Spinal cord (tissue), 10 donors: ENCODE measurements around the gene WSCD2. TPM values are rescaled to one million over a fixed set of nuclear protein-coding genes. Genes with fewer than 3 reads are reported as not detected.

Experiments
- DNase-seq, 6 donors: peaks; one replicate each; pipeline versions ENCODE4 v3.0.0 to v3.0.0-alpha.2; 2013 to 2015; ENCODE audit warnings: low spot score in 6 of 6, low read depth in 4 of 6
- H3K27ac ChIP-seq: one replicate; pipeline ENCODE4 v1.5.1; 2013; ENCODE audit warnings: low read depth, low read length, control low read depth
- H3K27me3 ChIP-seq: one replicate; pipeline ENCODE4 v1.6.1; 2013; ENCODE audit warnings: low read length; ENCODE audit not compliant: control insufficient read depth, insufficient read depth
- H3K36me3 ChIP-seq: one replicate; pipeline ENCODE4 v1.6.1; 2013; ENCODE audit warnings: low read length; ENCODE audit not compliant: control insufficient read depth, insufficient read depth
- H3K4me1 ChIP-seq: one replicate; pipeline ENCODE4 v1.6.1; 2013; ENCODE audit warnings: low read length; ENCODE audit not compliant: control insufficient read depth, insufficient read depth
- H3K4me3 ChIP-seq: one replicate; pipeline ENCODE4 v1.5.1; 2013; ENCODE audit warnings: low read depth, low read length, control low read depth
- H3K9me3 ChIP-seq: one replicate; pipeline ENCODE4 v1.6.1; 2013; ENCODE audit warnings: low read length; ENCODE audit not compliant: control insufficient read depth, insufficient read depth
- WGBS: methylation state at CpG from one replicate; pipeline ENCODE4 v1.1.5; 2013; ENCODE audit warnings: missing lambda C conversion rate; ENCODE audit not compliant: insufficient coverage; 5-methylcytosine and 5-hydroxymethylcytosine counted together
- polyA plus RNA-seq, 2 donors: library from polyadenylated mRNA; unstranded; fragments of 120-200 nt; gene quantifications; one replicate each; pipeline ENCODE4 v1.2.1, GENCODE V29; 2013; ENCODE audit not compliant: insufficient read length in 2 of 2
- total RNA-seq, 2 donors: library from RNA; depleted of rRNA in 1 of 2; stranded (reverse); fragments of 120-200 nt in 1 of 2; fragments of >200 nt in 1 of 2; gene quantifications; one replicate each; pipeline versions ENCODE4 v1.2.3 to v1.2.4, GENCODE V29; 2013 to 2014
- donor health status: healthy.

Gene WSCD2
- total and polyA plus RNA-seq, 4 donors: 6.1 to 17.4 (median 11.8) TPM

- H3K36me3 ChIP-seq: no peaks in the 10 kb centered on the region
- peaks cover 9% of the 10 kb centered on the region for H3K4me1 ChIP-seq
- no peak for DNase-seq
- H3K27ac ChIP-seq: no peak overlapping the region
- WGBS: 100% methylated on average over 1 of the region's 1 CpG
- H3K27me3 ChIP-seq: no peaks in the 10 kb centered on the region
- H3K4me3 ChIP-seq: no peak overlapping the region
- no peaks in the 10 kb centered on the region for H3K9me3 ChIP-seq
These were observed 6.5 kb downstream of the WSCD2 start for GRCh38 chr12:108135627-108136026.

GRCh38 chr12:108136697-108137096 is 7.6 kb downstream of the WSCD2 start:
- WGBS: 100% methylated on average over 1 of the region's 6 CpGs
- H3K4me3 ChIP-seq: no peak overlapping the region
- H3K27ac ChIP-seq: no peak overlapping the region
- no peaks in the 10 kb centered on the region for H3K9me3 ChIP-seq
- peaks cover under 1% of the 10 kb centered on the region for H3K4me1 ChIP-seq
- H3K27me3 ChIP-seq: no peaks in the 10 kb centered on the region
- no peaks in the 10 kb centered on the region for H3K36me3 ChIP-seq
- no peak for DNase-seq

- H3K27ac ChIP-seq: no peak overlapping the region
- DNase-seq: no peak
- H3K36me3 ChIP-seq: no peaks in the 10 kb centered on the region
- H3K27me3 ChIP-seq: no peaks in the 10 kb centered on the region
- no peak overlapping the region for H3K4me3 ChIP-seq
- WGBS: 100% methylated on average over 2 of the region's 2 CpGs
- no peaks in the 10 kb centered on the region for H3K9me3 ChIP-seq
- no peaks in the 10 kb centered on the region for H3K4me1 ChIP-seq
These were observed 10.4 kb downstream of the WSCD2 start for GRCh38 chr12:108139454-108139853.

- Histone ChIP-seq H3K4me1 (no peaks in the 10 kb centered on the region), H3K36me3 (no peaks in the 10 kb centered on the region), H3K27me3 (no peaks in the 10 kb centered on the region), H3K27ac (no peak overlapping the region), H3K9me3 (no peaks in the 10 kb centered on the region), H3K4me3 (no peak overlapping the region)
- WGBS: 67% methylated on average over 5 of the region's 5 CpGs
- DNase-seq: no peak
These were observed 11.4 kb downstream of the WSCD2 start for GRCh38 chr12:108140501-108140900.

- no peak overlapping the region for H3K4me3 ChIP-seq
- 0% methylated on average over 1 of the region's 4 CpGs for WGBS
- no peak for DNase-seq
- H3K36me3 ChIP-seq: no peaks in the 10 kb centered on the region
- no peaks in the 10 kb centered on the region for H3K4me1 ChIP-seq
- no peaks in the 10 kb centered on the region for H3K9me3 ChIP-seq
- H3K27me3 ChIP-seq: no peaks in the 10 kb centered on the region
- H3K27ac ChIP-seq: no peak overlapping the region
These were observed 12.6 kb downstream of the WSCD2 start for GRCh38 chr12:108141600-108142130.

- no peak for DNase-seq
- Histone ChIP-seq H3K9me3 (no peaks in the 10 kb centered on the region), H3K4me1 (no peaks in the 10 kb centered on the region), H3K27me3 (no peaks in the 10 kb centered on the region), H3K36me3 (no peaks in the 10 kb centered on the region), H3K27ac (no peak overlapping the region), H3K4me3 (no peak overlapping the region)
- WGBS: 70% methylated on average over 1 of the region's 1 CpG
These were observed 14.1 kb downstream of the WSCD2 start for GRCh38 chr12:108143144-108143543.

GRCh38 chr12:108144080-108144479 is 15.0 kb downstream of the WSCD2 start:
- H3K36me3 ChIP-seq: no peaks in the 10 kb centered on the region
- no peaks in the 10 kb centered on the region for H3K9me3 ChIP-seq

GRCh38 chr12:108145011-108145410 is 15.9 kb downstream of the WSCD2 start:
- WGBS: 90% methylated on average over 2 of the region's 2 CpGs
- no peaks in the 10 kb centered on the region for H3K36me3 ChIP-seq
- no peak overlapping the region for H3K4me3 ChIP-seq
- H3K27ac ChIP-seq: no peak overlapping the region
- no peaks in the 10 kb centered on the region for H3K27me3 ChIP-seq
- no peak for DNase-seq
- peaks cover 5% of the 10 kb centered on the region for H3K4me1 ChIP-seq
- H3K9me3 ChIP-seq: no peaks in the 10 kb centered on the region

More at GRCh38 chr12:108144080-108144479, 15.0 kb downstream of the WSCD2 start:
- H3K27me3 ChIP-seq: no peaks in the 10 kb centered on the region
- H3K4me1 ChIP-seq: peaks cover 2% of the 10 kb centered on the region
- peak in 1 of 6 donors; percentile 61 for DNase-seq
- 70% methylated on average over 6 of the region's 8 CpGs for WGBS
- no peak overlapping the region for H3K27ac ChIP-seq
- H3K4me3 ChIP-seq: no peak overlapping the region

GRCh38 chr12:108146035-108146893 is 17.2 kb downstream of the WSCD2 start:
- H3K4me1 ChIP-seq: peaks cover 12% of the 10 kb centered on the region
- H3K36me3 ChIP-seq: no peaks in the 10 kb centered on the region
- no peak overlapping the region for H3K27ac ChIP-seq
- H3K4me3 ChIP-seq: no peak overlapping the region
- no peak for DNase-seq
- no peaks in the 10 kb centered on the region for H3K9me3 ChIP-seq
- H3K27me3 ChIP-seq: no peaks in the 10 kb centered on the region
- 57% methylated on average over 3 of the region's 6 CpGs for WGBS

- Histone ChIP-seq H3K27ac (no peak overlapping the region), H3K36me3 (no peaks in the 10 kb centered on the region), H3K27me3 (no peaks in the 10 kb centered on the region), H3K4me1 (peaks cover 19% of the 10 kb centered on the region), H3K4me3 (no peak overlapping the region), H3K9me3 (no peaks in the 10 kb centered on the region)
- DNase-seq: no peak
- WGBS: 88% methylated on average over 3 of the region's 5 CpGs
These were observed 18.2 kb downstream of the WSCD2 start for GRCh38 chr12:108147279-108147678.
